Astrocyte (in vitro differentiated cells and primary cell): Measurements from ENCODE around the gene MAS1. TPM values are rescaled to one million over a fixed set of nuclear protein-coding genes. Genes with fewer than 3 reads are reported as not detected.

ENCODE experiments used
- DNase-seq: peaks from one replicate; pipeline ENCODE4 v3.0.0-alpha.2; 2010; ENCODE audit warnings: low read depth
- FAIRE-seq: peaks from 2 replicates; lab custom pipeline; 2011; peaks lifted over from hg19 to GRCh38; lab: Jason Lieb, UNC
- H2AFZ ChIP-seq: 2 replicates; pipeline ENCODE4 v1.6.0; 2012; ENCODE audit warnings: low read depth, low read length, inconsistent platforms
- H3K27ac ChIP-seq: 2 replicates; pipeline ENCODE4 v1.5.1; 2011; ENCODE audit warnings: low read depth, low read length, inconsistent platforms
- H3K27me3 ChIP-seq: 2 replicates; pipeline ENCODE4 v1.6.0; 2011; ENCODE audit warnings: low read length, inconsistent platforms; ENCODE audit not compliant: insufficient read depth
- H3K36me3 ChIP-seq: 2 replicates; pipeline ENCODE4 v1.5.1; 2011; ENCODE audit warnings: low read length, inconsistent platforms; ENCODE audit not compliant: insufficient read depth
- H3K4me1 ChIP-seq: 2 replicates; pipeline ENCODE4 v1.5.1; 2011; ENCODE audit warnings: low read length, inconsistent platforms; ENCODE audit not compliant: insufficient read depth
- H3K4me2 ChIP-seq: 2 replicates; pipeline ENCODE4 v1.6.0; 2012; ENCODE audit warnings: low read length, inconsistent platforms
- H3K4me3 ChIP-seq: 2 replicates; pipeline ENCODE4 v1.5.1; 2011; ENCODE audit warnings: low read depth, mild to moderate bottlenecking, low read length, inconsistent platforms; ENCODE audit not compliant: insufficient read depth
- H3K79me2 ChIP-seq: 2 replicates; pipeline ENCODE4 v1.6.0; 2012; ENCODE audit warnings: mild to moderate bottlenecking, low read length, inconsistent platforms; ENCODE audit not compliant: insufficient read depth
- H3K9ac ChIP-seq: 2 replicates; pipeline ENCODE4 v1.6.0; 2012; ENCODE audit warnings: mild to moderate bottlenecking, low read length, inconsistent platforms
- H3K9me3 ChIP-seq: 2 replicates; pipeline ENCODE4 v1.5.1; 2012; ENCODE audit warnings: low read depth, mild to moderate bottlenecking, low read length, inconsistent platforms; ENCODE audit not compliant: insufficient read depth
- H4K20me1 ChIP-seq: 2 replicates; pipeline ENCODE4 v1.6.0; 2012; ENCODE audit warnings: low read length, inconsistent platforms; ENCODE audit not compliant: insufficient read depth
- H3K27ac Mint-ChIP-seq: one replicate; pipeline ENCODE4 v1.8.0; 2021; ENCODE audit warnings: mild to moderate bottlenecking, mixed read lengths; ENCODE audit not compliant: unreplicated experiment
- H3K27me3 Mint-ChIP-seq: one replicate; pipeline ENCODE4 v1.8.0; 2021; ENCODE audit warnings: low read depth, mixed read lengths; ENCODE audit not compliant: unreplicated experiment
- H3K36me3 Mint-ChIP-seq: one replicate; pipeline ENCODE4 v1.8.0; 2021; ENCODE audit warnings: low read depth, mixed read lengths; ENCODE audit not compliant: unreplicated experiment
- H3K4me1 Mint-ChIP-seq: one replicate; pipeline ENCODE4 v1.8.0; 2021; ENCODE audit warnings: low read depth, mixed read lengths; ENCODE audit not compliant: unreplicated experiment
- H3K4me3 Mint-ChIP-seq: one replicate; pipeline ENCODE4 v1.8.0; 2021; ENCODE audit warnings: mild to moderate bottlenecking, moderate library complexity, mixed read lengths; ENCODE audit not compliant: unreplicated experiment
- H3K9me3 Mint-ChIP-seq: one replicate; pipeline ENCODE4 v1.8.0; 2021; ENCODE audit warnings: mild to moderate bottlenecking, mixed read lengths; ENCODE audit not compliant: unreplicated experiment
- CTCF ChIP-seq: IDR thresholded peaks from 2 replicates; pipeline ENCODE4 v1.5.1; 2011; ENCODE audit warnings: low read depth, mild to moderate bottlenecking, inconsistent platforms, low read length, moderate library complexity; ENCODE audit not compliant: insufficient read depth
- EZH2 ChIP-seq: IDR thresholded peaks from 2 replicates; pipeline ENCODE4 v1.6.1; 2012; ENCODE audit warnings: mild to moderate bottlenecking, low read length, inconsistent platforms; ENCODE audit not compliant: insufficient read depth
- total RNA-seq: library from RNA; stranded (reverse); gene quantifications from 2 replicates; pipeline ENCODE4 v1.2.1, GENCODE V29; 2021

MAS1 gene
- total RNA-seq, 1 donor from 2014 or later: not detected

GRCh38 chr6:159926542-159927203 is 35.9 kb downstream of the MAS1 start:
- Mint-ChIP-seq H3K9me3 (peaks cover 4% of the 10 kb centered on the region), H3K4me1 (no peaks in the 10 kb centered on the region), H3K4me3 (no peak overlapping the region), H3K27ac (no peak overlapping the region), H3K27me3 (peaks cover 3% of the 10 kb centered on the region), H3K36me3 (no peaks in the 10 kb centered on the region)
- FAIRE-seq: no peak
- H3K4me3 ChIP-seq: no peak overlapping the region
- H3K27ac ChIP-seq: no peak overlapping the region
- no peaks in the 10 kb centered on the region for H3K36me3 ChIP-seq
- H3K9me3 ChIP-seq: no peaks in the 10 kb centered on the region
- H4K20me1 ChIP-seq: no peaks in the 10 kb centered on the region
- H3K79me2 ChIP-seq: no peaks in the 10 kb centered on the region
- H2AFZ ChIP-seq: no peak overlapping the region
- no peak overlapping the region for H3K9ac ChIP-seq
- DNase-seq: no peak
- peaks cover 5% of the 10 kb centered on the region for H3K4me1 ChIP-seq
- TF ChIP-seq EZH2 (no peak), CTCF (no peak)
- H3K27me3 ChIP-seq: no peaks in the 10 kb centered on the region
- no peak overlapping the region for H3K4me2 ChIP-seq

- H2AFZ ChIP-seq: no peak overlapping the region
- no peaks in the 10 kb centered on the region for H3K9me3 ChIP-seq
- Mint-ChIP-seq H3K27me3 (peaks cover 12% of the 10 kb centered on the region), H3K27ac (no peak overlapping the region), H3K9me3 (no peaks in the 10 kb centered on the region), H3K4me1 (peaks cover 7% of the 10 kb centered on the region), H3K36me3 (no peaks in the 10 kb centered on the region), H3K4me3 (no peak overlapping the region)
- H3K4me3 ChIP-seq: no peak overlapping the region
- no peaks in the 10 kb centered on the region for H3K27me3 ChIP-seq
- TF ChIP-seq EZH2: no peak
- TF ChIP-seq CTCF: no peak
- H3K27ac ChIP-seq: no peak overlapping the region
- peaks cover 13% of the 10 kb centered on the region for H3K4me1 ChIP-seq
- H3K9ac ChIP-seq: no peak overlapping the region
- no peaks in the 10 kb centered on the region for H3K79me2 ChIP-seq
- no peak for FAIRE-seq
- no peaks in the 10 kb centered on the region for H3K36me3 ChIP-seq
- no peaks in the 10 kb centered on the region for H4K20me1 ChIP-seq
- DNase-seq: no peak
- no peak overlapping the region for H3K4me2 ChIP-seq
Measured at GRCh38 chr6:159929819-159930218, 39.0 kb downstream of the MAS1 start.

GRCh38 chr6:159931112-159931511 is 40.3 kb downstream of the MAS1 start:
- no peak overlapping the region for H3K27ac ChIP-seq
- peaks cover 13% of the 10 kb centered on the region for H3K4me1 ChIP-seq
- no peaks in the 10 kb centered on the region for H4K20me1 ChIP-seq
- TF ChIP-seq EZH2: no peak
- no peak for TF ChIP-seq CTCF
- Mint-ChIP-seq H3K9me3 (peaks cover 4% of the 10 kb centered on the region), H3K4me1 (peaks cover 11% of the 10 kb centered on the region), H3K27me3 (peaks cover 12% of the 10 kb centered on the region), H3K36me3 (no peaks in the 10 kb centered on the region), H3K4me3 (no peak overlapping the region), H3K27ac (no peak overlapping the region)
- FAIRE-seq: no peak
- H3K9ac ChIP-seq: no peak overlapping the region
- no peak overlapping the region for H2AFZ ChIP-seq
- H3K9me3 ChIP-seq: peaks cover 7% of the 10 kb centered on the region
- no peaks in the 10 kb centered on the region for H3K27me3 ChIP-seq
- no peaks in the 10 kb centered on the region for H3K36me3 ChIP-seq
- no peak overlapping the region for H3K4me2 ChIP-seq
- H3K4me3 ChIP-seq: no peak overlapping the region
- H3K79me2 ChIP-seq: no peaks in the 10 kb centered on the region
- no peak for DNase-seq
